ENCODE data around the gene NUP210. TPM values are rescaled to one million over a fixed set of nuclear protein-coding genes. Genes with fewer than 3 reads are reported as not detected.

NUP210 gene
- total and polyA plus RNA-seq, 3 donors from 2014 or later, result 26.2 to 44.0 (median 37.4) TPM

GRCh38 chr3:13345284-13345683 lies 74.8 kb downstream of the NUP210 start:
- H3K9me3 ChIP-seq, result no peaks in the 10 kb centered on the region
- DNase-seq, result no peak
- WGBS, 2 donors, result 89 to 92% methylated on average over 7 to 8 of the region's 8 CpGs
- no peaks in the 10 kb centered on the region for H3K27me3 ChIP-seq
- H3K36me3 ChIP-seq (ENCODE audit: low read depth, missing control alignments), result no peaks in the 10 kb centered on the region
- TF ChIP-seq POLR2A (IDR thresholded peaks at IDR 0.05) (no peak), CTCF (IDR thresholded peaks at IDR 0.05) (no peak)
- intact Hi-C loops (cut with DNase I; ENCODE audit: low total_unique reads), result no loop called here
- no peak overlapping the region for H3K4me3 ChIP-seq
- peaks cover 4% of the 10 kb centered on the region for H3K4me1 ChIP-seq
- H3K27ac ChIP-seq, result no peak overlapping the region

GRCh38 chr3:13344663-13345062 lies 75.5 kb downstream of the NUP210 start:
- no peaks in the 10 kb centered on the region for H3K9me3 ChIP-seq
- no peak for DNase-seq
- no peak overlapping the region for H3K4me3 ChIP-seq
- no peaks in the 10 kb centered on the region for H3K27me3 ChIP-seq
- H3K27ac ChIP-seq, result no peak overlapping the region
- WGBS, 2 donors, result 89 to 91% methylated on average over 9 of the region's 9 CpGs
- H3K4me1 ChIP-seq, result peaks cover 4% of the 10 kb centered on the region
- TF ChIP-seq POLR2A (IDR thresholded peaks at IDR 0.05), result no peak
- no peak for TF ChIP-seq CTCF (IDR thresholded peaks at IDR 0.05)
- intact Hi-C loops (cut with DNase I; ENCODE audit: low total_unique reads), result no loop called here
- no peaks in the 10 kb centered on the region for H3K36me3 ChIP-seq (ENCODE audit: low read depth, missing control alignments)

GRCh38 chr3:13343601-13344000 lies 76.5 kb downstream of the NUP210 start:
- no peak overlapping the region for H3K27ac ChIP-seq
- no peak overlapping the region for H3K4me3 ChIP-seq
- no peaks in the 10 kb centered on the region for H3K36me3 ChIP-seq (ENCODE audit: low read depth, missing control alignments)
- TF ChIP-seq CTCF (IDR thresholded peaks at IDR 0.05) (no peak), POLR2A (IDR thresholded peaks at IDR 0.05) (no peak)
- intact Hi-C loops (cut with DNase I; ENCODE audit: low total_unique reads), result no loop called here
- WGBS, 2 donors, result 88 to 89% methylated on average over 6 of the region's 6 CpGs
- H3K27me3 ChIP-seq, result no peaks in the 10 kb centered on the region
- H3K4me1 ChIP-seq, result peaks cover 2% of the 10 kb centered on the region
- no peak for DNase-seq
- H3K9me3 ChIP-seq, result no peaks in the 10 kb centered on the region

GRCh38 chr3:13341229-13341905 lies 78.8 kb downstream of the NUP210 start:
- no peaks in the 10 kb centered on the region for H3K9me3 ChIP-seq
- no peak overlapping the region for H3K4me3 ChIP-seq
- WGBS, 2 donors, result 87 to 96% methylated on average over 7 of the region's 7 CpGs
- DNase-seq, result no peak
- H3K36me3 ChIP-seq (ENCODE audit: low read depth, missing control alignments), result no peaks in the 10 kb centered on the region
- no peak overlapping the region for H3K27ac ChIP-seq
- H3K4me1 ChIP-seq, result no peaks in the 10 kb centered on the region
- no peaks in the 10 kb centered on the region for H3K27me3 ChIP-seq
- intact Hi-C loops (cut with DNase I; ENCODE audit: low total_unique reads), result no loop called here
- no peak for TF ChIP-seq CTCF (IDR thresholded peaks at IDR 0.05)
- no peak for TF ChIP-seq POLR2A (IDR thresholded peaks at IDR 0.05)

- Histone ChIP-seq H3K36me3 (ENCODE audit: low read depth, missing control alignments) (no peaks in the 10 kb centered on the region), H3K4me1 (no peaks in the 10 kb centered on the region), H3K27ac (no peak overlapping the region), H3K27me3 (no peaks in the 10 kb centered on the region), H3K4me3 (no peak overlapping the region), H3K9me3 (no peaks in the 10 kb centered on the region)
- DNase-seq, result no peak
- no peak for TF ChIP-seq CTCF (IDR thresholded peaks at IDR 0.05)
- no peak for TF ChIP-seq POLR2A (IDR thresholded peaks at IDR 0.05)
- 96 to 100% methylated on average over 2 to 20 of the region's 20 CpGs for WGBS, 2 donors
- intact Hi-C loops (cut with DNase I; ENCODE audit: low total_unique reads), result no loop called here
These were observed 80.3 kb downstream of the NUP210 start for GRCh38 chr3:13339833-13340232.

Measured in testis (tissue), 3 donors.